NCI-H2081 (cell line): ENCODE measurements around the gene REG3G.
"Not testable (repeated sequence)": the region's sequence is repeated elsewhere in the genome, so short reads cannot be mapped to it uniquely, and the experiment has no call there.

Experiments
- DNase-seq, 2 experiments: peaks; one replicate each; lab custom pipeline; 2025; lab: John Stamatoyannopoulos, UW

Gene REG3G

GRCh38 chr2:79016342-79016741 lies 9.2 kb upstream of the REG3G start:
- DNase-seq, result no peak

GRCh38 chr2:79026061-79026460 lies 559 bp downstream of the REG3G start:
- DNase-seq, result no peak

GRCh38 chr2:79039944-79040343 lies 14.4 kb downstream of the REG3G start:
- no peak for DNase-seq

- DNase-seq, result peak; percentile 11 to 32
Observed at GRCh38 chr2:79041032-79041448, 15.5 kb downstream of the REG3G start.

GRCh38 chr2:79053486-79053885 lies 28.0 kb downstream of the REG3G start:
- not testable (repeated sequence) for DNase-seq

GRCh38 chr2:79054769-79055168 lies 29.3 kb downstream of the REG3G start:
- not testable (repeated sequence) for DNase-seq

- DNase-seq, result no peak
Observed at GRCh38 chr2:79065201-79065600, 39.7 kb downstream of the REG3G start.

- no peak for DNase-seq
Observed at GRCh38 chr2:79071078-79071477, 45.6 kb downstream of the REG3G start.
